ENCODE data around the gene ALDH18A1. TPM values are rescaled to one million over a fixed set of nuclear protein-coding genes. Genes with fewer than 3 reads are reported as not detected.

Gene ALDH18A1
- total and polyA plus RNA-seq, 10 donors = 13.0 to 38.8 (median 23.2) TPM

DNA sequence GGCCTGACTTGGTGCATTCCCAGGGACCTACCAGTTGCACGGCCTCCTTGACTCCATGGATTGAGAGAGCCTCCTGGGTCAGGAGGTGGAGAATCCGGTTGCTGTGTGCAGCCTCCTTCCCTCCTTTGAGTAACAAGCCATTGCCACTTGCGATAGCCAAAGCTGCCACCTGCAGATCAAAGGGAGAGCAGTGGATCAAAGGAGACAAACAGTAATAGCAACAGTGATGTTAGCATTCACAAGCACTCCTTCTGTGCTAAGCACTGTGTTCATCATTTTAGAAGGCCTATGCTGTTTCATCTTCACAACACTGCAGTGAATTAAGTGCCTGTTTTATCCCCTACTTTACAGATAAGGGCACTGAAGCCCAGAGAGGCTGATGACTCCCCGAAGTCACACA, 40.1 kb downstream of the ALDH18A1 start:
- 84 to 95% (median 90%) methylated on average over 4 of the region's 4 CpGs for WGBS, 5 donors
- Histone ChIP-seq H3K4me3 (no peak overlapping the region), H3K27me3 (replicated peaks in 1 of 7) (no peaks in the 10 kb centered on the region), H3K27ac (no peak overlapping the region), H3K9me3 (peaks cover 0 to 7% (median 0%) of the 10 kb centered on the region in 8 donors), H3K4me1 (no peaks in the 10 kb centered on the region), H3K36me3 (peaks cover 3 to 100% (median 86%) of the 10 kb centered on the region in 6 donors)
- intact Hi-C loops (cut with DNase I; ENCODE audit: low total_unique reads) = no loop called here
- TF ChIP-seq POLR2A (IDR thresholded peaks at IDR 0.05) (no peak), POLR2AphosphoS5 (IDR thresholded peaks at IDR 0.05) (no peak), CTCF (IDR thresholded peaks at IDR 0.05 in 8 of 11, conservative IDR thresholded peaks at IDR 0.05 in 3 of 11) (no peak)
- DNase-seq = no peak

GRCh38 chr10:95613330-95613729, 43.2 kb downstream of the ALDH18A1 start:
- H3K27me3 ChIP-seq (replicated peaks in 1 of 7) = no peaks in the 10 kb centered on the region
- DNase-seq = no peak
- H3K4me3 ChIP-seq = no peak overlapping the region
- H3K9me3 ChIP-seq = no peaks in the 10 kb centered on the region
- peaks cover 3 to 100% (median 95%) of the 10 kb centered on the region in 6 donors for H3K36me3 ChIP-seq
- H3K27ac ChIP-seq = no peak overlapping the region
- intact Hi-C loops (cut with DNase I; ENCODE audit: low total_unique reads) = no loop called here
- H3K4me1 ChIP-seq = no peaks in the 10 kb centered on the region
- 86 to 97% (median 93%) methylated on average over 2 of the region's 2 CpGs for whole genome bisulfite sequencing, 5 donors
- no peak for TF ChIP-seq POLR2A (IDR thresholded peaks at IDR 0.05)
- TF ChIP-seq POLR2AphosphoS5 (IDR thresholded peaks at IDR 0.05) = no peak
- no peak for TF ChIP-seq CTCF (IDR thresholded peaks at IDR 0.05 in 8 of 11, conservative IDR thresholded peaks at IDR 0.05 in 3 of 11)

- intact Hi-C loops (cut with DNase I; ENCODE audit: low total_unique reads) = no loop called here
- H3K9me3 ChIP-seq = no peaks in the 10 kb centered on the region
- DNase-seq = no peak
- no peak overlapping the region for H3K27ac ChIP-seq
- H3K36me3 ChIP-seq = peaks cover 3 to 100% (median 90%) of the 10 kb centered on the region in 6 donors
- TF ChIP-seq POLR2AphosphoS5 (IDR thresholded peaks at IDR 0.05) (no peak), CTCF (IDR thresholded peaks at IDR 0.05 in 8 of 11, conservative IDR thresholded peaks at IDR 0.05 in 3 of 11) (no peak), POLR2A (IDR thresholded peaks at IDR 0.05) (no peak)
- WGBS, 5 donors = 93 to 98% (median 95%) methylated on average over 3 of the region's 3 CpGs
- no peak overlapping the region for H3K4me3 ChIP-seq
- H3K27me3 ChIP-seq (replicated peaks in 1 of 7) = no peaks in the 10 kb centered on the region
- no peaks in the 10 kb centered on the region for H3K4me1 ChIP-seq
Measured at GRCh38 chr10:95610727-95611126, 45.8 kb downstream of the ALDH18A1 start.

- WGBS, 5 donors = 79 to 90% (median 83%) methylated on average over 3 of the region's 3 CpGs
- DNase-seq = no peak
- Histone ChIP-seq H3K27ac (no peak overlapping the region), H3K4me1 (no peaks in the 10 kb centered on the region), H3K9me3 (no peaks in the 10 kb centered on the region), H3K36me3 (peaks cover 0 to 74% (median 69%) of the 10 kb centered on the region in 6 donors), H3K27me3 (replicated peaks in 1 of 7) (no peaks in the 10 kb centered on the region), H3K4me3 (no peak overlapping the region)
- TF ChIP-seq POLR2AphosphoS5 (IDR thresholded peaks at IDR 0.05) (no peak), POLR2A (IDR thresholded peaks at IDR 0.05) (no peak), CTCF (IDR thresholded peaks at IDR 0.05 in 8 of 11, conservative IDR thresholded peaks at IDR 0.05 in 3 of 11) (no peak)
- intact Hi-C loops (cut with DNase I; ENCODE audit: low total_unique reads) = no loop called here
Measured at GRCh38 chr10:95606922-95607321, 49.6 kb downstream of the ALDH18A1 start.
